ENCODE data around the gene PPP1R9B. TPM values are rescaled to one million over a fixed set of nuclear protein-coding genes. Genes with fewer than 3 reads are reported as not detected.

The PPP1R9B gene
- total RNA-seq, 1 experiment from 2014 or later, result 34.7 TPM

DNA sequence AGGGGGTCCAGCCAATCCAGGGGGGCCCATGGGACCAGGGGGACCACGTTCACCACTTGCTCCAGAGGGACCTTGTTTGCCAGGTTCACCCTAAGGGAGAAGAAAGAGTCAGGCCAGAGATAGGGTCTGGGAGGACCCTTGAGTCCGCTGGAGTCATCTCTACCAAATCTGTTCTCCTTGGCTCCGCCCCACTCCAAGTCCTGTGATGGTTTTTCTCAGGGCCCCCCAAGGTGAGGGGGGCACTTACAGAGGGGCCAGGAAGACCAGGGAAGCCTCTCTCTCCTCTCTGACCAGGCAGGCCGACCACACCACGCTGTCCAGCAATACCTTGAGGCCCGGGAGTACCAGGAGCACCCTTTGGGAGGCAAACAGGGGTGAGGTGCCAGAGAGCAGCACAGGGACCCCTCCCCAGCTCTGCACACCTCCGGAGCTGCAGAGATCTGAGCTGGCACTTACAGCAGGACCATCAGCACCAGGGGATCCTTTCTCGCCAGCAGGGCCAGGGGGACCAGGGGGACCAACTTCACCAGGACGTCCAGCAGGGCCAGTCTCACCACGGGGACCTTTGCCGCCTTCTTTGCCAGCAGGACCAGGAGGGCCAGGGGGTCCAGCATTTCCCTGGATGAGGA, 38.6 kb upstream of the PPP1R9B start:
- no peak for DNase-seq (ENCODE audit: low read depth)
- in situ Hi-C loops (cut with HindIII; ENCODE audit: low pct_unique_long_range_greater_than_20kb, low sequenced_read_pairs), result no loop called here

- no peak for DNase-seq (ENCODE audit: low read depth)
- in situ Hi-C loops (cut with HindIII; ENCODE audit: low pct_unique_long_range_greater_than_20kb, low sequenced_read_pairs), result no loop called here
Measured at GRCh38 chr17:50188531-50188920, 38.0 kb upstream of the PPP1R9B start.

GRCh38 chr17:50187751-50188530, 37.5 kb upstream of the PPP1R9B start:
- no peak for DNase-seq (ENCODE audit: low read depth)
- in situ Hi-C loops (cut with HindIII; ENCODE audit: low pct_unique_long_range_greater_than_20kb, low sequenced_read_pairs), result no loop called here

DNA sequence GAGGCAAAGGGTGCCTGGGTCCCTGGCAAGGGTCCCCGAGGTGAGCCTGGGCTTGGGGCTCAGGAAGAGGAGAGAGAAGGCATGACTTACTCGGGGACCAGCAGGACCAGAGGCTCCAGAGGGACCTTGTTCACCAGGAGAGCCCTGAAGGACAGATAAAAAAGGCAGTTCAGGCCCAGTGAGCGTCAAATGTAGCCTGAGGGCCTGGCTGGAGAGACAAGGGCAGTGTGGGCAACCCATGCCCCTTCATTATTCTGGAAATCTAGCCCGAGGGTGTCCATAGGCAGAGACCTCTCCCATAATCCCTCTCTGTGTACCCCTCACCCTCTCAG, 36.9 kb upstream of the PPP1R9B start:
- in situ Hi-C loops (cut with HindIII; ENCODE audit: low pct_unique_long_range_greater_than_20kb, low sequenced_read_pairs), result no loop called here
- DNase-seq (ENCODE audit: low read depth), result no peak

GRCh38 chr17:50186661-50187393, 36.4 kb upstream of the PPP1R9B start:
- in situ Hi-C loops (cut with HindIII; ENCODE audit: low pct_unique_long_range_greater_than_20kb, low sequenced_read_pairs), result no loop called here
- no peak for DNase-seq (ENCODE audit: low read depth)

DNA sequence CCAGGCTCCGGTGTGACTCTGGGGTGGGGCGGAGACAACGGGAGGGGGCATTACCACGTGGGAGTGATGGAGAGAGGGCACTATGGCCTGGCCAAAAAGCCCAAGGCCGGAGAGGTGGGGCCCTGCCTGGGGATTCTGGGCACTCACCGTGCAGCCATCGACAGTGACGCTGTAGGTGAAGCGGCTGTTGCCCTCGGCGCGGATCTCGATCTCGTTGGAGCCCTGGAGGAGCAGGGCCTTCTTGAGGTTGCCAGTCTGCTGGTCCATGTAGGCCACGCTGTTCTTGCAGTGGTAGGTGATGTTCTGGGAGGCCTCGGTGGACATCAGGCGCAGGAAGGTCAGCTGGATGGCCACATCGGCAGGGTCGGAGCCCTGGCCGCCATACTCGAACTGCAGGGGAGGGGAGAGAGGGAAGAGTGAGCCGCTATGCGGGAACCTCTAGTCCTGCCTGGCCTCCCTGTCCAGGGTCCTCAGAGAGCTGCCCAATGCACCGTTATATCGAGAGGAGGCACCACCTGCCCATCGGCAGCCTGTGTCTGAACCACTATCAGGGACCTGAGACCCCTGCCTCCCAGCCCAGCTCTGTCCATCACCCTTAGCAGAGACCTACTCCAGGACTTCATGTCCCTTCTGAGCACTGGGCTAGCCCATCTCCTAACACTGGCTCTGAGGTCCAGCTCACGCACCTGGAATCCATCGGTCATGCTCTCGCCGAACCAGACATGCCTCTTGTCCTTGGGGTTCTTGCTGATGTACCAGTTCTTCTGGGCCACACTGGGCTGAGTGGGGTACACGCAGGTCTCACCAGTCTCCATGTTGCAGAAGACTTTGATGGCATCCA, 35.4 kb upstream of the PPP1R9B start:
- in situ Hi-C loops (cut with HindIII; ENCODE audit: low pct_unique_long_range_greater_than_20kb, low sequenced_read_pairs), result no loop called here

GRCh38 chr17:50184611-50185398, 34.3 kb upstream of the PPP1R9B start:
- no peak for DNase-seq (ENCODE audit: low read depth)
- in situ Hi-C loops (cut with HindIII; ENCODE audit: low pct_unique_long_range_greater_than_20kb, low sequenced_read_pairs), result no loop called here

More for the DNA sequence above, 35.4 kb upstream of the PPP1R9B start:
- DNase-seq (ENCODE audit: low read depth), result no peak

GRCh38 chr17:50184064-50184463, 33.6 kb upstream of the PPP1R9B start:
- no peak for DNase-seq (ENCODE audit: low read depth)
- in situ Hi-C loops (cut with HindIII; ENCODE audit: low pct_unique_long_range_greater_than_20kb, low sequenced_read_pairs), result no loop called here

- in situ Hi-C loops (cut with HindIII; ENCODE audit: low pct_unique_long_range_greater_than_20kb, low sequenced_read_pairs), result no loop called here
- no peak for DNase-seq (ENCODE audit: low read depth)
Measured at GRCh38 chr17:50183421-50183994, 33.0 kb upstream of the PPP1R9B start.

DNA sequence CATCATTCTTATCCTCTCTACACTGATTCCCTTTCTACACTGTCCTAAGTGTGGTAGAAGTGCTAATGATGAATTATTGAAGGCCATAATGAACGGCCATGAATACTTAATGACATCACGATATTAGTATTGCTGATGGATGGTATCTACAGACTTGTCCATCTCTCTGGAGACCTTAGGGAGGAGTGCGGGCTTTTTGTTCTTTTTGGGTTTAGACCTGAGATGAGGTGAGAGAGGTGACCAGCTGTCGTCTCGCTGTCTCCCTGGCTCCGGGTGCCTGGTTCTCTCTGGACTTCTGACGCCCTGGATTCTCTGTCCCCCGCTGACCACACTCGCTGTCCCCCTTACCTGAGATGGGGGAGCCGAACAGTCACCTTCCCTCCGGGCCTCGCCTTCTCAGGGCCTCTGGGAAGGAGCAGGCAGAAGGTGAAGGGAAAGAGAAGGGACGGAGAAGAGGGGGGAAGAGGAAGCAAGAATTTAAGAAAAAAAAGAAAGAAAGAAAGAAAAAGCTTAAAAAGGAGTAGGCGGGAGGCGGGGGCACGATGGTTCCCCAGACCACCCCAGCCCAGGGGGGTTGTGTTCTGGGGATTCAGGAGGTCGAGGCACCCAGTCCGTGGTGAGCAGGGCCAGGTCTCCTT, 32.4 kb upstream of the PPP1R9B start:
- DNase-seq (ENCODE audit: low read depth), result no peak
- in situ Hi-C loops (cut with HindIII; ENCODE audit: low pct_unique_long_range_greater_than_20kb, low sequenced_read_pairs), result no loop called here

GRCh38 chr17:50181591-50182560, 31.4 kb upstream of the PPP1R9B start:
- in situ Hi-C loops (cut with HindIII; ENCODE audit: low pct_unique_long_range_greater_than_20kb, low sequenced_read_pairs), result no loop called here
- no peak for DNase-seq (ENCODE audit: low read depth)

- in situ Hi-C loops (cut with HindIII; ENCODE audit: low pct_unique_long_range_greater_than_20kb, low sequenced_read_pairs), result no loop called here
- no peak for DNase-seq (ENCODE audit: low read depth)
Measured at GRCh38 chr17:50181144-50181543, 30.7 kb upstream of the PPP1R9B start.

GRCh38 chr17:50180620-50181019, 30.1 kb upstream of the PPP1R9B start:
- no peak for DNase-seq (ENCODE audit: low read depth)
- in situ Hi-C loops (cut with HindIII; ENCODE audit: low pct_unique_long_range_greater_than_20kb, low sequenced_read_pairs), result no loop called here

- DNase-seq (ENCODE audit: low read depth), result no peak
- in situ Hi-C loops (cut with HindIII; ENCODE audit: low pct_unique_long_range_greater_than_20kb, low sequenced_read_pairs), result no loop called here
Measured at GRCh38 chr17:50180111-50180510, 29.6 kb upstream of the PPP1R9B start.

GRCh38 chr17:50177983-50178834, 27.7 kb upstream of the PPP1R9B start:
- in situ Hi-C loops (cut with HindIII; ENCODE audit: low pct_unique_long_range_greater_than_20kb, low sequenced_read_pairs), result no loop called here
- peak; percentile 99 for DNase-seq (ENCODE audit: low read depth)
